Calu3 (cell line): ENCODE data around the gene TMEM72. TPM values are rescaled to one million over a fixed set of nuclear protein-coding genes. Genes with fewer than 3 reads are reported as not detected.

ENCODE experiments used
- BruUV-seq: library from RNA; stranded (reverse); fragments of 400-500 nt; replicated peaks from 2 replicates; lab custom pipeline; 2021; lab: Mats Ljungman, UMichigan
- CTCF ChIA-PET: fragments of 300-600 bp; sonication (Branson Sonifier 250); formaldehyde crosslinking; loops from one replicate; lab custom pipeline; 2022; ENCODE audit warnings: antibody characterized with exemption; lab: Charles Lee
- DNase-seq: peaks from one replicate; pipeline ENCODE4 v3.0.0; 2022
- H3K27ac Mint-ChIP-seq: one replicate; pipeline ENCODE4 v1.8.0; 2022; ENCODE audit warnings: mixed read lengths; ENCODE audit not compliant: unreplicated experiment
- H3K27me3 Mint-ChIP-seq: one replicate; pipeline ENCODE4 v1.8.0; 2022; ENCODE audit warnings: mixed read lengths; ENCODE audit not compliant: unreplicated experiment
- H3K36me3 Mint-ChIP-seq: one replicate; pipeline ENCODE4 v1.8.0; 2022; ENCODE audit warnings: mild to moderate bottlenecking, moderate library complexity, mixed read lengths; ENCODE audit not compliant: insufficient read depth, unreplicated experiment
- H3K4me1 Mint-ChIP-seq: one replicate; pipeline ENCODE4 v1.8.0; 2022; ENCODE audit warnings: mild to moderate bottlenecking, low read depth, mixed read lengths; ENCODE audit not compliant: unreplicated experiment
- H3K4me3 Mint-ChIP-seq: one replicate; pipeline ENCODE4 v1.8.0; 2022; ENCODE audit warnings: mild to moderate bottlenecking, low read depth, moderate library complexity, mixed read lengths; ENCODE audit not compliant: unreplicated experiment
- H3K9me3 Mint-ChIP-seq: one replicate; pipeline ENCODE4 v1.8.0; 2022; ENCODE audit warnings: low read depth, mixed read lengths; ENCODE audit not compliant: unreplicated experiment
- CTCF ChIP-seq: fragments of 200-600 bp; IDR thresholded peaks from one replicate; pipeline ENCODE4 v1.8.0; 2022; ENCODE audit warnings: antibody characterized with exemption; ENCODE audit not compliant: unreplicated experiment
- intact Hi-C: fragments of 100-400 bp; cut with micrococcal nuclease; formaldehyde crosslinking; loops from one replicate; pipeline ENCODE4 v1.10.0; 2022; ENCODE audit not compliant: unreplicated experiment
- total RNA-seq: library from RNA; stranded (reverse); gene quantifications from 2 replicates; pipeline ENCODE4 v1.2.3, GENCODE V29; 2022

Gene TMEM72
- total RNA-seq, 1 experiment from 2014 or later: not detected

- TF ChIP-seq CTCF: no peak
- H3K27me3 Mint-ChIP-seq: peaks cover 39% of the 10 kb centered on the region
- no peaks in the 10 kb centered on the region for H3K4me1 Mint-ChIP-seq
- BruUV-seq: no TSS peak
- no peak overlapping the region for H3K27ac Mint-ChIP-seq
- intact Hi-C loops: no loop called here
- DNase-seq: no peak
- H3K36me3 Mint-ChIP-seq: no peaks in the 10 kb centered on the region
- no peaks in the 10 kb centered on the region for H3K9me3 Mint-ChIP-seq
- H3K4me3 Mint-ChIP-seq: no peak overlapping the region
- CTCF ChIA-PET: interaction anchor here (1.4 to 1.9 kb wide), 2 partner anchors 10 to 53 kb away, joined by 3 to 5 read pairs; partner anchors contain the start of gene TMEM72
Measured at GRCh38 chr10:44922021-44922420, 10.9 kb downstream of the TMEM72 start.

GRCh38 chr10:44922796-44923545 lies 11.8 kb downstream of the TMEM72 start:
- Mint-ChIP-seq H3K27ac (no peak overlapping the region), H3K27me3 (peaks cover 29% of the 10 kb centered on the region), H3K4me1 (no peaks in the 10 kb centered on the region), H3K4me3 (no peak overlapping the region), H3K36me3 (no peaks in the 10 kb centered on the region), H3K9me3 (no peaks in the 10 kb centered on the region)
- DNase-seq: no peak
- CTCF ChIA-PET: no interaction called here
- no peak for TF ChIP-seq CTCF
- intact Hi-C loops: no loop called here
- BruUV-seq: no TSS peak

GRCh38 chr10:44923611-44924010 lies 12.5 kb downstream of the TMEM72 start:
- peaks cover 26% of the 10 kb centered on the region for H3K27me3 Mint-ChIP-seq
- no peak for TF ChIP-seq CTCF
- no peak for DNase-seq
- CTCF ChIA-PET: no interaction called here
- H3K36me3 Mint-ChIP-seq: no peaks in the 10 kb centered on the region
- BruUV-seq: no TSS peak
- H3K27ac Mint-ChIP-seq: no peak overlapping the region
- H3K4me1 Mint-ChIP-seq: no peaks in the 10 kb centered on the region
- intact Hi-C loops: no loop called here
- no peaks in the 10 kb centered on the region for H3K9me3 Mint-ChIP-seq
- H3K4me3 Mint-ChIP-seq: no peak overlapping the region

- BruUV-seq: no TSS peak
- H3K27ac Mint-ChIP-seq: no peak overlapping the region
- H3K4me1 Mint-ChIP-seq: no peaks in the 10 kb centered on the region
- no peaks in the 10 kb centered on the region for H3K36me3 Mint-ChIP-seq
- intact Hi-C loops: no loop called here
- no peak for DNase-seq
- no peak overlapping the region for H3K4me3 Mint-ChIP-seq
- peaks cover 22% of the 10 kb centered on the region for H3K27me3 Mint-ChIP-seq
- no peak for TF ChIP-seq CTCF
- CTCF ChIA-PET: interaction anchor here (0.6 to 1.5 kb wide), 3 partner anchors 61 to 1053 kb away, joined by 3 to 5 read pairs (median 5); no protein-coding TSS in a partner anchor
- H3K9me3 Mint-ChIP-seq: no peaks in the 10 kb centered on the region
Measured at GRCh38 chr10:44924261-44925040, 13.3 kb downstream of the TMEM72 start.
